Suprapubic skin (tissue), 4 donors: ENCODE results near the gene NCKAP5. TPM values are rescaled to one million over a fixed set of nuclear protein-coding genes. Genes with fewer than 3 reads are reported as not detected.

Experiments
- DNase-seq, 2 donors: peaks; one replicate each; pipeline ENCODE4 v3.0.0-alpha.2; 2019; ENCODE audit warnings: low spot score in 2 of 2
- H3K27ac ChIP-seq: fragments of 200-600 bp; sonication (generic); one replicate; pipeline ENCODE4 v1.5.1; 2019
- H3K27me3 ChIP-seq: fragments of 200-600 bp; sonication (generic); one replicate; pipeline ENCODE4 v1.5.1; 2019
- H3K36me3 ChIP-seq: fragments of 200-600 bp; sonication (generic); one replicate; pipeline ENCODE4 v1.5.1; 2019
- H3K4me1 ChIP-seq: fragments of 200-600 bp; sonication (generic); one replicate; pipeline ENCODE4 v1.5.1; 2019
- H3K4me3 ChIP-seq: fragments of 200-600 bp; sonication (generic); one replicate; pipeline ENCODE4 v1.5.1; 2019; ENCODE audit warnings: mild to moderate bottlenecking
- H3K9me3 ChIP-seq: fragments of 200-600 bp; sonication (generic); one replicate; pipeline ENCODE4 v1.5.1; 2019
- EP300 ChIP-seq: sonication (generic); formaldehyde crosslinking; IDR thresholded peaks from one replicate; pipeline ENCODE4 v1.6.1; 2017; ENCODE audit warnings: antibody characterized with exemption
- POLR2A ChIP-seq, 2 donors: fragments of 450-650 bp; IDR thresholded peaks; one replicate each; pipeline ENCODE4 v1.6.1; 2017; ENCODE audit warnings: antibody characterized with exemption in 2 of 2, mild to moderate bottlenecking in 2 of 2, moderate library complexity in 2 of 2
- POLR2AphosphoS5 ChIP-seq, 3 donors: sonication (generic); formaldehyde crosslinking; IDR thresholded peaks; one replicate each; pipeline ENCODE4 v1.6.1; 2017; ENCODE audit warnings: antibody characterized with exemption in 3 of 3
- WGBS: methylation state at CpG from one replicate; pipeline ENCODE4 v1.1.5; 2018; 5-methylcytosine and 5-hydroxymethylcytosine counted together
- total RNA-seq, 4 donors: library from RNA; depleted of rRNA; stranded (reverse); fragments of >200 nt; gene quantifications; one replicate each; pipeline ENCODE4 v1.1.0, GENCODE V29; 2016
- TF ChIP-seq, protein P1 (sequence below), 2 donors: fragments of 200-600 bp in 1 of 2; fragments of 450-650 bp in 1 of 2; sonication (generic) in 1 of 2; IDR thresholded peaks; one replicate each; pipeline ENCODE4 v1.5.1; 2016 to 2019; ENCODE audit warnings: antibody characterized with exemption in 2 of 2, mild to moderate bottlenecking in 1 of 2, moderate library complexity in 1 of 2

NCKAP5 gene
- total RNA-seq, 4 donors from 2014 or later: 2.8 to 6.4 (median 4.2) TPM

DNA sequence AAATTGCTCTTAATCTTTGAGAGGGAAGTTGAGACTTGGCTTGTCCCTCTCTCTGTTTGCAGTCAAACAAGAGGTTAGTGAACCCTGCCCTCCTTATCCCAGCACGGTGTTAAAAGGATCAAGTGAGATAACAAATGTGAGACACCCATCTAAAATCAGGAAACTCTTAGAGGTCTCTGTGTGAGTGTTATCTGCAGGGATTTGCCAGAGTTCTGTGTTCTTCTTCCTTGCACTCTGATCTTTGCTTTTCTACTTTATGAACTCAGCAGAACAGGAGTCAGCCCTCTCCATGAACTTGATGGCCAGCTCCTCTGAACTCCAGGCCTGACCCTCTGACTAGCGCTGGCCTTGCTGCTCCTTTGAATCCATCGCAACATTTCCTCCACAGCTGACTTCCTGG, 123.8 kb downstream of the NCKAP5 start:
- Histone ChIP-seq H3K4me3 (no peak overlapping the region), H3K36me3 (no peaks in the 10 kb centered on the region), H3K27ac (no peak overlapping the region), H3K4me1 (no peaks in the 10 kb centered on the region), H3K9me3 (no peaks in the 10 kb centered on the region), H3K27me3 (no peaks in the 10 kb centered on the region)
- no peak for DNase-seq
- TF ChIP-seq, protein P1, sequence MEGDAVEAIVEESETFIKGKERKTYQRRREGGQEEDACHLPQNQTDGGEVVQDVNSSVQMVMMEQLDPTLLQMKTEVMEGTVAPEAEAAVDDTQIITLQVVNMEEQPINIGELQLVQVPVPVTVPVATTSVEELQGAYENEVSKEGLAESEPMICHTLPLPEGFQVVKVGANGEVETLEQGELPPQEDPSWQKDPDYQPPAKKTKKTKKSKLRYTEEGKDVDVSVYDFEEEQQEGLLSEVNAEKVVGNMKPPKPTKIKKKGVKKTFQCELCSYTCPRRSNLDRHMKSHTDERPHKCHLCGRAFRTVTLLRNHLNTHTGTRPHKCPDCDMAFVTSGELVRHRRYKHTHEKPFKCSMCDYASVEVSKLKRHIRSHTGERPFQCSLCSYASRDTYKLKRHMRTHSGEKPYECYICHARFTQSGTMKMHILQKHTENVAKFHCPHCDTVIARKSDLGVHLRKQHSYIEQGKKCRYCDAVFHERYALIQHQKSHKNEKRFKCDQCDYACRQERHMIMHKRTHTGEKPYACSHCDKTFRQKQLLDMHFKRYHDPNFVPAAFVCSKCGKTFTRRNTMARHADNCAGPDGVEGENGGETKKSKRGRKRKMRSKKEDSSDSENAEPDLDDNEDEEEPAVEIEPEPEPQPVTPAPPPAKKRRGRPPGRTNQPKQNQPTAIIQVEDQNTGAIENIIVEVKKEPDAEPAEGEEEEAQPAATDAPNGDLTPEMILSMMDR (IDR thresholded peaks at IDR 0.05): no peak
- TF ChIP-seq POLR2AphosphoS5 (IDR thresholded peaks at IDR 0.05): no peak
- TF ChIP-seq EP300: no peak
- TF ChIP-seq POLR2A (IDR thresholded peaks at IDR 0.05): no peak
- 71% methylated on average over 3 of the region's 3 CpGs for WGBS

DNA sequence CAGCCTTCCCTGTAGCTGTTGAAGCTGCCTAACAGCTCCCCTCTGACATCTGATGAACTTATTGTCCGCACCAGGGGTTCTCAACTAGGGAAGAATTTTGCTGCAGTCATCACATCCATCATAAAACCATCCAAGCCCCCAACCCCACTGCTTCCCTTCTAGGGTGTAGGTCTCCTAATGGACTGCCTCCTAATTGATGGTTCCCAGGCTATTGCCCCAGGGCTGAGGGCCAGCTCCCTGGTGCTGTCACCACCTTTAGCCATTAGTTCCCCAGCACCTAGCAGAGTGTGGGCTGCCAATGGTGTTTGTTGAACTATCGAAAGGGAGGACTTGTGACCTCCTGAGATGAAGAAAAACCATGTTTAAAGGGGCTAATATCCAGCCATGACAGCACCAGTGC, 125.9 kb downstream of the NCKAP5 start:
- Histone ChIP-seq H3K9me3 (no peaks in the 10 kb centered on the region), H3K27ac (no peak overlapping the region), H3K27me3 (no peaks in the 10 kb centered on the region), H3K4me1 (no peaks in the 10 kb centered on the region), H3K36me3 (no peaks in the 10 kb centered on the region), H3K4me3 (no peak overlapping the region)
- DNase-seq: no peak
- TF ChIP-seq POLR2AphosphoS5 (IDR thresholded peaks at IDR 0.05) (no peak), POLR2A (IDR thresholded peaks at IDR 0.05) (no peak), EP300 (no peak)
- TF ChIP-seq, protein P1 (IDR thresholded peaks at IDR 0.05): no peak
- WGBS: 92% methylated on average over 2 of the region's 2 CpGs

DNA sequence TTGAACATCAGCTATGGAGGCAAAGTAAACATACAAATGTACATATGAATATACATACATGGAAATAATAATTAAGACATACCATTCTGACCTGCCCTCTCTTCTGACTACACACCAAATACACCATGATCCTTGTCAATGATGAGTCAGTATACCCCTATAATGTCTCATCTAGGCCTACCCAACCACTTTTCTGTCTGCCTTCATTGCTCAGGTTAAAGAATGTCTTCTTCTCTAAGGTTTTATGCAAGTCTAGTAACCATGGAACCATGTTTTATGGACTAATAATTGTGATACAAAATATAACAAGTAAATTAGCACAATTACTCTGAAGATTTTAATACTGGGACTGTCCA, 128.7 kb downstream of the NCKAP5 start:
- DNase-seq: no peak
- H3K4me1 ChIP-seq: no peaks in the 10 kb centered on the region
- no peak for TF ChIP-seq POLR2AphosphoS5 (IDR thresholded peaks at IDR 0.05)
- H3K9me3 ChIP-seq: no peaks in the 10 kb centered on the region
- no peaks in the 10 kb centered on the region for H3K27me3 ChIP-seq
- no peak overlapping the region for H3K4me3 ChIP-seq
- no peaks in the 10 kb centered on the region for H3K36me3 ChIP-seq
- H3K27ac ChIP-seq: no peak overlapping the region

DNA sequence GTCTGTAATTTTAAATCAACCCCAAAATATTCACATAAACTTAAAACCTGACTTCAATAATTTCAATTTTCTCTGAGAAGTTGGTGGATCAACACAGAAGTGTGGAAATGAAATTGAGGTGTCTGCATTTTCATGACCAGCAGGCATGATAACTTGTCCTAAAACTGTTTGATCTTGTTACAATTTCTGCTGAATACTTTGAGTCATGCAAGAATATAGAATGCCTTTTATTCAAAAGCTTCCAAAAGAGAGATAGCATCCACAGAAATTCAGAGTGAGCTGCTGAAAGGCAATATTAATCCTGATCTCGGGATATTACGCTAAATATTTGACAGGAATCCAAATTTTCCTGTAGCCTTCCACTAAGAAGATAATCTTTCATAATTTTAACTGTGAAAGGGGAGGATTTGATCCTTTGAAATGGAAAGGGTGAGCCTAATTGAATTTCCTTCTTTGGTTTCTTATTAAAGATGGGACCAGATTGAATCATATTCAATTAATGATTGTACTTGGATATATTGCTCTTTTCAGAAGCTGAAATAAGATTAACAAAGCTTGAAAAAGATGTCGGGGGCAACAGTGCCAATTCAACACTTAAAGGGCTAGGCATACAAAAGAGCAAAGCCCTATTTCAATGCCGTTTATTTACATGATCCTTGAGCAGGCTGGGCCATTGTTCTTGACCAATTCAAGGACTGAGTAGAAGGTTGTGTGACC, 129.3 kb downstream of the NCKAP5 start:
- DNase-seq: no peak
- 53% methylated on average over 4 of the region's 4 CpGs for WGBS
- Histone ChIP-seq H3K4me3 (no peak overlapping the region), H3K9me3 (no peaks in the 10 kb centered on the region), H3K27ac (no peak overlapping the region), H3K27me3 (no peaks in the 10 kb centered on the region), H3K4me1 (no peaks in the 10 kb centered on the region), H3K36me3 (no peaks in the 10 kb centered on the region)
- no peak for TF ChIP-seq POLR2A (IDR thresholded peaks at IDR 0.05)
- no peak for TF ChIP-seq EP300
- TF ChIP-seq, protein P1 (IDR thresholded peaks at IDR 0.05): no peak
- no peak for TF ChIP-seq POLR2AphosphoS5 (IDR thresholded peaks at IDR 0.05)

DNA sequence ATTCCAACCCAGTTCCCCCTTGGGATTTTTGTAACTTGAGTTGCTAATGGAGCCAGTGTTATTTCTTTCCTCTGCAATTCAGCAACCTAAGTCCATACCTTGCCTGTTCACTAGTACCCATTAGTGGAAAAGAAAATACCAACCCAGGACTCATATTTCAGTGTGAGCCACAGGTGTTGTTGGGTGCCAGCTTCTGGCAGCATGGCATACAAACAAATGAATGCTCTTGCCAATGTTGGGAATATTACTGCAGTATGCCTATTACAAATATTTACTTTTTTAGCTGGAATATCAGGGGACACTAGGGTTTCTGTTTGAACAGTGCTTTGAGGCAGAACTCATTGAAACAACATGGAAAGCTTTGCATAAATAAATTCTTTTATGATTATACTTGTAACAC, 130.2 kb downstream of the NCKAP5 start:
- Histone ChIP-seq H3K27ac (no peak overlapping the region), H3K4me3 (no peak overlapping the region), H3K36me3 (no peaks in the 10 kb centered on the region), H3K4me1 (no peaks in the 10 kb centered on the region), H3K9me3 (no peaks in the 10 kb centered on the region), H3K27me3 (no peaks in the 10 kb centered on the region)
- no peak for TF ChIP-seq POLR2AphosphoS5 (IDR thresholded peaks at IDR 0.05)
- no peak for TF ChIP-seq EP300
- TF ChIP-seq POLR2A (IDR thresholded peaks at IDR 0.05): no peak
- TF ChIP-seq, protein P1 (IDR thresholded peaks at IDR 0.05): no peak
- DNase-seq: no peak

DNA sequence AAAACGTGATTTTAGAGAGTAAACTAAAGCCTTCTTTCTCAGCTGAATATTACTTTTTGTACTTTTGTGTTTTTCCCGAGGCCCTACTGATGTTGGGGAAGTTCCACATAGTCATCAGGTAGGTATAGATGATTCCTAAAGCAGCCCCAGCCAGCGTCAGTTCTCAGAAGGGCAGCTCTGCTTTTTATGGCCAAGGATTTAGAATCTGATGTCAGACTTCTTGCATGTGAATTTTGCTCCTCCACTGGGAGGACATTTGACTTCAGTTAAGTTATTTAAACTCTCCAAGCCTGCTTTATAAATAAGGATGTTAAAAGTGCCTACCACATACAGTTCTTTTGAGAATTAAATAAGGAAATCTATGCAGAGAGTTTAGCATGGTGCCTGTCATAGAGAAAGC, 130.8 kb downstream of the NCKAP5 start:
- H3K4me3 ChIP-seq: no peak overlapping the region
- no peak for TF ChIP-seq EP300
- TF ChIP-seq, protein P1 (IDR thresholded peaks at IDR 0.05): no peak
- H3K36me3 ChIP-seq: no peaks in the 10 kb centered on the region
- H3K9me3 ChIP-seq: no peaks in the 10 kb centered on the region
- no peak overlapping the region for H3K27ac ChIP-seq
- DNase-seq: no peak
- WGBS: 61% methylated on average over 3 of the region's 3 CpGs
- H3K27me3 ChIP-seq: no peaks in the 10 kb centered on the region
- H3K4me1 ChIP-seq: no peaks in the 10 kb centered on the region
